Measurements from ENCODE around the gene ZNF407. TPM values are rescaled to one million over a fixed set of nuclear protein-coding genes. Genes with fewer than 3 reads are reported as not detected.

ZNF407 gene
- total RNA-seq, 1 donor from 2014 or later, result 9.0 TPM

GRCh38 chr18:74709452-74709851 lies 111.8 kb downstream of the ZNF407 start:
- H3K79me2 ChIP-seq (ENCODE audit: low read depth), result no peaks in the 10 kb centered on the region
- Mint-ChIP-seq H3K36me3 (no peaks in the 10 kb centered on the region), H3K4me1 (no peaks in the 10 kb centered on the region), H3K27ac (no peak overlapping the region), H3K9me3 (no peaks in the 10 kb centered on the region), H3K4me3 (no peak overlapping the region), H3K27me3 (ENCODE audit: insufficient read depth, low read depth) (no peaks in the 10 kb centered on the region)
- H3K4me1 ChIP-seq, result no peaks in the 10 kb centered on the region
- no peaks in the 10 kb centered on the region for H3F3A ChIP-seq (ENCODE audit: low read depth)
- no peaks in the 10 kb centered on the region for H4K20me1 ChIP-seq (ENCODE audit: low read depth)
- TF ChIP-seq EZH2 (IDR thresholded peaks at IDR 0.05), result no peak
- TF ChIP-seq EZH2phosphoT487 (IDR thresholded peaks at IDR 0.05), result no peak
- TF ChIP-seq CTCF (IDR thresholded peaks at IDR 0.05), result no peak
- no peak overlapping the region for H3K4me2 ChIP-seq
- H3K36me3 ChIP-seq, result no peaks in the 10 kb centered on the region
- H3K27me3 ChIP-seq, result no peaks in the 10 kb centered on the region
- H2AFZ ChIP-seq (replicated peaks), result no peak overlapping the region
- no peaks in the 10 kb centered on the region for H3K9me3 ChIP-seq (ENCODE audit: low read depth)
- H3K4me3 ChIP-seq, result no peak overlapping the region
- H3K9ac ChIP-seq, result no peak overlapping the region
- H3K27ac ChIP-seq, result no peak overlapping the region
- no peak for DNase-seq (ENCODE audit: low spot score)

DNA sequence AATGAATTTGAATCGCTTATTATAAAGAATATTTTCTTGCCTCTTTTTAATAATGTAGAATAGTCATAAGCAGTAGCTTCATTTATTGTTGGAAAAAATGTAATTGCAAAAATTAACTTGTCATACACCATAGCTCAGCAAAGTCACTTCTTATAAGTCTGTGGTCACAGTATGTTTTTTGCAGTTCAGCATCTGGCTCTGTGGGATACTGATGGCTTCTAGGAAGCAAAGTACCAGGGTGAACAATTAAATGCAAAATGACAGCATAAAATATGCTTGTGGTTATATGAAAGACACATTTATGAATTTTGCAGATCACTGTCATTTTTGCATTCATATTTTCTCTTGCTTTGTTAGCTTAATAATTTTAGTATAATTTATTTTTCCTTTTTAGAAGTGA lies 116.5 kb downstream of the ZNF407 start:
- Histone ChIP-seq H3K9me3 (ENCODE audit: low read depth) (no peaks in the 10 kb centered on the region), H3K9ac (no peak overlapping the region), H3K79me2 (ENCODE audit: low read depth) (no peaks in the 10 kb centered on the region), H3F3A (ENCODE audit: low read depth) (no peaks in the 10 kb centered on the region), H4K20me1 (ENCODE audit: low read depth) (no peaks in the 10 kb centered on the region), H3K4me3 (no peak overlapping the region), H3K27me3 (no peaks in the 10 kb centered on the region), H3K27ac (no peak overlapping the region), H3K4me1 (peaks cover 5% of the 10 kb centered on the region), H2AFZ (replicated peaks) (no peak overlapping the region), H3K4me2 (no peak overlapping the region), H3K36me3 (no peaks in the 10 kb centered on the region)
- TF ChIP-seq CTCF (IDR thresholded peaks at IDR 0.05) (no peak), EZH2 (IDR thresholded peaks at IDR 0.05) (no peak), EZH2phosphoT487 (IDR thresholded peaks at IDR 0.05) (no peak)
- no peak for DNase-seq (ENCODE audit: low spot score)
- no peaks in the 10 kb centered on the region for H3K36me3 Mint-ChIP-seq
- no peaks in the 10 kb centered on the region for H3K27me3 Mint-ChIP-seq (ENCODE audit: insufficient read depth, low read depth)
- no peak overlapping the region for H3K4me3 Mint-ChIP-seq
- H3K9me3 Mint-ChIP-seq, result no peaks in the 10 kb centered on the region
- peaks cover 8% of the 10 kb centered on the region for H3K4me1 Mint-ChIP-seq
- no peak overlapping the region for H3K27ac Mint-ChIP-seq

DNA sequence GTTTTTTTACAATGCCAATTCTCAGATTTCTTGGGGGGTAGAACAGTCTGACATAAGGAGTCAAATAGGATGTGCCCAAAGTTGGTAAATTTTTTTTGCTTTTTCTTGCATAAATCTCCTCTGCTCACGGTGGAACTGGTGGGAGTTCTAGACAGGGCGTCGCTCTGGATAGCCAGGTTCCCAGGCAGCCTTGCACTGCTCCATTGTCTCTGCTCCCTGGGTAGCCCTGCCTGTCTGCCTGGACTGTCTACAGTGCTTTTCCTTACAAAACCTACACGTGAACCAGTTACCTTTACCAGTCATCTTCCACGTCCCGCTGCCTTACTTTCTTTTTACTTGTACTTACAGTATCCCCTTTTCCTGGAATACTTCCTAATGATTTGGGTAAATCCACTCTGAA lies 117.1 kb downstream of the ZNF407 start:
- H3K79me2 ChIP-seq (ENCODE audit: low read depth), result no peaks in the 10 kb centered on the region
- no peak overlapping the region for H2AFZ ChIP-seq (replicated peaks)
- no peak for TF ChIP-seq EZH2 (IDR thresholded peaks at IDR 0.05)
- TF ChIP-seq CTCF (IDR thresholded peaks at IDR 0.05), result no peak
- TF ChIP-seq EZH2phosphoT487 (IDR thresholded peaks at IDR 0.05), result no peak
- H3K4me2 ChIP-seq, result peak overlapping the region; percentile 14
- peaks cover 5% of the 10 kb centered on the region for H3K4me1 ChIP-seq
- DNase-seq (ENCODE audit: low spot score), result peak; percentile 51
- H3K27ac ChIP-seq, result no peak overlapping the region
- no peak overlapping the region for H3K9ac ChIP-seq
- Mint-ChIP-seq H3K4me1 (peaks cover 8% of the 10 kb centered on the region), H3K27ac (no peak overlapping the region), H3K9me3 (no peaks in the 10 kb centered on the region), H3K4me3 (no peak overlapping the region), H3K27me3 (ENCODE audit: insufficient read depth, low read depth) (no peaks in the 10 kb centered on the region), H3K36me3 (peaks cover 2% of the 10 kb centered on the region)
- no peak overlapping the region for H3K4me3 ChIP-seq
- no peaks in the 10 kb centered on the region for H4K20me1 ChIP-seq (ENCODE audit: low read depth)
- H3K36me3 ChIP-seq, result no peaks in the 10 kb centered on the region
- H3K9me3 ChIP-seq (ENCODE audit: low read depth), result no peaks in the 10 kb centered on the region
- H3F3A ChIP-seq (ENCODE audit: low read depth), result no peaks in the 10 kb centered on the region
- H3K27me3 ChIP-seq, result no peaks in the 10 kb centered on the region

Data from neural progenitor cell (in vitro differentiated cells).